Activated CD8-positive, alpha-beta T cell treated with anti-CD3 and anti-CD28 coated beads for 36 hours (primary cell): ENCODE measurements around the gene OGFR. TPM values are rescaled to one million over a fixed set of nuclear protein-coding genes. Genes with fewer than 3 reads are reported as not detected.

Experiments used
- ATAC-seq: fragments of 200-7000 bp; cut with Tn5 transposase; one replicate; pipeline ENCODE4 v1.10.0; 2021; ENCODE audit warnings: mild to moderate bottlenecking, moderate library complexity
- CTCF ChIA-PET: fragments of 350-600 bp; sonication (Branson Sonifier 250); formaldehyde crosslinking; loops from one replicate; lab custom pipeline; 2021; ENCODE audit warnings: antibody characterized with exemption; lab: Charles Lee
- POLR2A ChIA-PET: fragments of 350-600 bp; sonication (Branson Sonifier 250); formaldehyde crosslinking; loops from one replicate; lab custom pipeline; 2021; ENCODE audit warnings: antibody characterized with exemption; lab: Charles Lee
- DNase-seq: peaks from one replicate; pipeline ENCODE4 v3.0.0-alpha.2; 2020
- H3K27ac Mint-ChIP-seq: one replicate; pipeline ENCODE4 v1.8.0; 2021; ENCODE audit warnings: mild to moderate bottlenecking, mixed read lengths
- H3K27me3 Mint-ChIP-seq: one replicate; pipeline ENCODE4 v1.8.0; 2021; ENCODE audit warnings: mixed read lengths
- H3K36me3 Mint-ChIP-seq: one replicate; pipeline ENCODE4 v1.8.0; 2021; ENCODE audit warnings: low read depth, mixed read lengths
- H3K4me1 Mint-ChIP-seq: one replicate; pipeline ENCODE4 v1.8.0; 2021; ENCODE audit warnings: low read depth, mixed read lengths
- H3K4me3 Mint-ChIP-seq: one replicate; pipeline ENCODE4 v1.8.0; 2021; ENCODE audit warnings: mild to moderate bottlenecking, moderate library complexity, mixed read lengths
- H3K9me3 Mint-ChIP-seq: one replicate; pipeline ENCODE4 v1.8.0; 2021; ENCODE audit warnings: mixed read lengths
- CTCF ChIP-seq: fragments of 200-600 bp; IDR thresholded peaks from one replicate; pipeline ENCODE4 v1.8.0; 2022; ENCODE audit warnings: antibody characterized with exemption, mild to moderate bottlenecking
- intact Hi-C: fragments of 100-400 bp; cut with micrococcal nuclease; formaldehyde crosslinking; loops from one replicate; pipeline ENCODE4 v1.10.0; 2022
- total RNA-seq, 2 experiments: library from RNA; stranded (reverse); gene quantifications; one replicate each; pipeline ENCODE4 v1.2.3, GENCODE V29; 2021

The OGFR gene
- total RNA-seq, 2 experiments from 2014 or later, result 53.6 to 55.2 TPM

GRCh38 chr20:62840244-62841197 lies 35.9 kb downstream of the OGFR start:
- CTCF ChIA-PET, result no interaction called here
- peaks cover 2% of the 10 kb centered on the region for H3K27me3 Mint-ChIP-seq
- no peak overlapping the region for H3K4me3 Mint-ChIP-seq
- POLR2A ChIA-PET, result no interaction called here
- no peaks in the 10 kb centered on the region for H3K4me1 Mint-ChIP-seq
- H3K9me3 Mint-ChIP-seq, result no peaks in the 10 kb centered on the region
- no peaks in the 10 kb centered on the region for H3K36me3 Mint-ChIP-seq
- intact Hi-C loops, result no loop called here
- DNase-seq, result no peak
- no peak for ATAC-seq
- no peak for TF ChIP-seq CTCF
- no peak overlapping the region for H3K27ac Mint-ChIP-seq

DNA sequence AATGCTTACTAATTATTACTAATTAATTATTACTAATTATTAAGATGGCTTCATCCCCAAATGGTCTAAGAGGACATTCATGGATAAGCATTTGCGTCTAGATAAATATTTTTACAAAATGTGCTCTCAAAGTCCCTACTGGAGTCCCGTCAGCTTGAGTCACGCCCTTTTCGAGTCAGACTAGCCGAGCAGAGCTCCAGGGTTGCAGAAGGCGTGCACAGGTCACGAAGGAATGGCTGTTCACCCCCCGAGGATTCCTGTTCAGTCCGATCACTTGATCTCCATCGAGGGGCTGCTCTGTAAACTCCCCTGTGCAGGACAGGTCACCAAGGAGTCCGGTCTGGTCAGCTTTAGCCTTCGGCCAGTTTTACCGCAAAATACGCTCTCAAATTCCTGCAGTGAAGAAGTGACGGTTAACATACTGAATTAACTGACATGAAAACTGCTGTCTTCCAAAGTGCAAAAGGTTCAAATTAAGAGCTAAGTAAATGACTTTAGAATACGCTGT lies 37.1 kb downstream of the OGFR start:
- ATAC-seq (no peak), DNase-seq (no peak)
- H3K27me3 Mint-ChIP-seq, result no peaks in the 10 kb centered on the region
- CTCF ChIA-PET, result interaction anchor here (1.4 to 1.6 kb wide), 2 partner anchors 9 to 33 kb away, joined by 5 read pairs; no protein-coding TSS in a partner anchor
- no peaks in the 10 kb centered on the region for H3K4me1 Mint-ChIP-seq
- intact Hi-C loops, result no loop called here
- no peaks in the 10 kb centered on the region for H3K36me3 Mint-ChIP-seq
- no peak for TF ChIP-seq CTCF
- POLR2A ChIA-PET, result no interaction called here
- H3K4me3 Mint-ChIP-seq, result no peak overlapping the region
- H3K9me3 Mint-ChIP-seq, result no peaks in the 10 kb centered on the region
- H3K27ac Mint-ChIP-seq, result no peak overlapping the region

GRCh38 chr20:62843656-62844055 lies 39.0 kb downstream of the OGFR start:
- Mint-ChIP-seq H3K9me3 (no peaks in the 10 kb centered on the region), H3K27me3 (no peaks in the 10 kb centered on the region), H3K4me1 (no peaks in the 10 kb centered on the region), H3K36me3 (no peaks in the 10 kb centered on the region), H3K27ac (no peak overlapping the region), H3K4me3 (no peak overlapping the region)
- no peak for TF ChIP-seq CTCF
- ATAC-seq, result no peak
- POLR2A ChIA-PET, result no interaction called here
- CTCF ChIA-PET, result interaction anchor here (0.7 kb wide), 1 partner anchor 460 kb away, joined by 3 read pairs; no protein-coding TSS in a partner anchor
- no peak for DNase-seq
- intact Hi-C loops, result no loop called here

DNA sequence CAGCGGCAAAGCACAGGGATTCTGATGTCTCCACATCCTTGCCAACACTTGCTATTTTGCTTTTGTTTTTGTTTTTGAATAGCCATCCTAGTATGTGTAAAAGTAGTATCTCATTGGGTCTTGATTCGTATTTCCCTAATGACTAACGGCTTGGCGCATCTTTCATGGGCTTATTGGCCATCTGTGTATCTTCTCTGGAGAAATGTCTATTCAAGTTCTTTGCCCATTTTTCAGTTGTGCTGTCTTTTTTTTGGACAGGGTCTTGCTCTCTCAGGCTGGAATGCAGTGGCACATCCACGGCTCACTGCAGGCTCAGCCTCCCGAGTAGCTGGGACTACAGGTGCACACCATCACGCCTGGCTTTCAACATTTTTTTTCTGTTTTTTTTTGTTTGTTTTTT lies 39.5 kb downstream of the OGFR start:
- intact Hi-C loops, result no loop called here
- ChIA-PET POLR2A (no interaction called here), CTCF (no interaction called here)
- Mint-ChIP-seq H3K4me1 (no peaks in the 10 kb centered on the region), H3K9me3 (no peaks in the 10 kb centered on the region), H3K36me3 (no peaks in the 10 kb centered on the region), H3K27me3 (no peaks in the 10 kb centered on the region), H3K27ac (no peak overlapping the region), H3K4me3 (no peak overlapping the region)
- TF ChIP-seq CTCF, result no peak
- ATAC-seq (no peak), DNase-seq (no peak)
